HG02885 (cell line): Measurements from ENCODE around the gene CACNA1G.

ENCODE experiments used
- ATAC-seq: cut with Tn5 transposase; IDR thresholded peaks from one replicate; pipeline ENCODE4 v1.9.1; 2021; ENCODE audit warnings: mild to moderate bottlenecking; ENCODE audit not compliant: unreplicated experiment, poor library complexity

CACNA1G gene

DNA sequence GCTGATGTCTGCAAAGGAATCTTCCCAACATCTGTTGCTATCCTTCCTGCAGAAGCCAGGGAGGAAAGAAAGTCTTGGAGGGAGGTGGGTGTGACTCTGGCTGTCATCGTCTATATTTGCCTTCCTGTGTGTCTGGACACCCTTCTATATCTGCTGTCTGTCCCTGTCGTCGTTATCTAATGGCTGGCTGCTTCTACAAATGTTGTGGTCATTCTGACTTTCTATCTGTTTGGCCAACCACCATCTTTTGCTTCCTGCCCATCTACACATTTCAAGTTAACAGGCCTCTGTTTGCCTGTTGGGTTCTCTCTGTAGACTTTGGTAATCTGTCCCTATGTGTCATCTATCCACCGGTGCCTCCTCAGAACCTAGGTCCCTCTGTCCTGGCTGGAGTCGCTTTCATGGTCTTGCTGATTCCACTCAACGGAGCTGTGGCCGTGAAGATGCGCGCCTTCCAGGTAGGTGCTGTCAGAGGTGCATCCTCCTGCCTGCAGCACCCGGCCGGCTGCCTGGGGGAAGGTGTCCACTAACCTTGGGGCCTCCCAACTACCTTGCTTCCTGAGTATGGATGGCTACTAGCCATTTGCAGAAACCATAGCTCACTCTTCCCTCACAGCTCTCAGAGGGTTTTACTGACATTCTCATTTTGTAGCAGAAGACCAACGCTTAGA, 104.4 kb downstream of the CACNA1G start:
- ATAC-seq = no peak

DNA sequence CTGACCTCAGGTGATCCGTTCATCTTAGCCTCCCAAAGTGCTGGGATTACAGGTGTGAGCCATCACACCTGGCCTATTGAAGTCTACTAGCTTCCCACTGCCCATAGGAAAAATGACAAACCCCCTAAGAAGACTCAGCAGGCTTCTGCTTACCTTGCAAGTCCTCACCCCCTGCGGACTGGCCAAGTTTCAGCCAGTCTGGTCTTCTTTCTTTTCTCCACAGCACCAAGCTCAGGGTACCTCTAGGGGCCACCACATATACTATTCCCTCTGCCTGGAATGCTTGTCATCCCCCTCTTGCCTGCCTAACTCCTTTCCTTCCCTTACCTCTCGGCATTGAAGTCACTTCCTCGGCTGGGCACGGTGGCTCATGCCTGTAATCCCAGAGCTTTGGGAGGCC, 105.3 kb downstream of the CACNA1G start:
- no peak for ATAC-seq

DNA sequence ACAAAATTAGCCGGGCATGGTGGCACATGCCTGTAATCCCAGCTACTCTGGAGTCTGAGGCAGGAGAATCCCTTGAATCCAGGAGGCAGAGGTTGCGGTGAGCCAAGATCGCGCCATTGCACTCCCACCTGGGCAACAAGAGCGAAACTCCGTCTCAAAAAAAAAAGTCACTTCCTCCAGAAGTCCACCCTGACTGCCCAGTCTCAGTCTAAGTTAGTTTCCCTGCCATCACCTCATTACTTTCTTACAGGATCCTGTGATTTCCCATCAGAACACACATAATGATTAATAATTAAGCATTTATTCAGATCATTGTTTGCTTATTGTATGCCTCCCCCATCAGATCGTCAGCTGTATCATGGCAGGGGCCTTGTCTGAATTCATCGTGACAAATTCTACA, 105.8 kb downstream of the CACNA1G start:
- ATAC-seq = no peak

DNA sequence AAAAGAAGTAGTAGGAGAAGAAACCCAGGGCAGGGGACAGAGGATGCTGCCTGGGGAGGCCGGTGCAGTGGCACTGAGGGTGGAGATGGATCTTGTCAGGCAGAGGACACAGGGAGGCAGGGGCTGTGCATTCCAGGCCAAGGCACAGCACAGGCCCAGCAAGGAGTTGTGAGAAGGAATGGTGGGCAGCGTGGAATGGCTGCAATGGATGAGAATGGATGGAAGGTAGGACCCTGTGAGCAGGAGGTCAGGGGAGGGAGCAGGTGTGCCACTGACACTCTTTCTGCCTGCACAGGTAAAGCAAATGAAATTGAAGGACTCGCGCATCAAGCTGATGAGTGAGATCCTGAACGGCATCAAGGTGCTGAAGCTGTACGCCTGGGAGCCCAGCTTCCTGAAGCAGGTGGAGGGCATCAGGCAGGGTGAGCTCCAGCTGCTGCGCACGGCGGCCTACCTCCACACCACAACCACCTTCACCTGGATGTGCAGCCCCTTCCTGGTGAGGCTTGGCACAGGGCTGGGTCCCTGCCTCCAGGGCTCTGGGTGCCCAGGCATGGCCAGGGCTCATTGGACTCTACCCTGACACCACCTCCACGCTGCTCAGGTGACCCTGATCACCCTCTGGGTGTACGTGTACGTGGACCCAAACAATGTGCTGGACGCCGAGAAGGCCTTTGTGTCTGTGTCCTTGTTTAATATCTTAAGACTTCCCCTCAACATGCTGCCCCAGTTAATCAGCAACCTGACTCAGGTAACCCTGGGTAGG, 106.9 kb downstream of the CACNA1G start:
- no peak for ATAC-seq

DNA sequence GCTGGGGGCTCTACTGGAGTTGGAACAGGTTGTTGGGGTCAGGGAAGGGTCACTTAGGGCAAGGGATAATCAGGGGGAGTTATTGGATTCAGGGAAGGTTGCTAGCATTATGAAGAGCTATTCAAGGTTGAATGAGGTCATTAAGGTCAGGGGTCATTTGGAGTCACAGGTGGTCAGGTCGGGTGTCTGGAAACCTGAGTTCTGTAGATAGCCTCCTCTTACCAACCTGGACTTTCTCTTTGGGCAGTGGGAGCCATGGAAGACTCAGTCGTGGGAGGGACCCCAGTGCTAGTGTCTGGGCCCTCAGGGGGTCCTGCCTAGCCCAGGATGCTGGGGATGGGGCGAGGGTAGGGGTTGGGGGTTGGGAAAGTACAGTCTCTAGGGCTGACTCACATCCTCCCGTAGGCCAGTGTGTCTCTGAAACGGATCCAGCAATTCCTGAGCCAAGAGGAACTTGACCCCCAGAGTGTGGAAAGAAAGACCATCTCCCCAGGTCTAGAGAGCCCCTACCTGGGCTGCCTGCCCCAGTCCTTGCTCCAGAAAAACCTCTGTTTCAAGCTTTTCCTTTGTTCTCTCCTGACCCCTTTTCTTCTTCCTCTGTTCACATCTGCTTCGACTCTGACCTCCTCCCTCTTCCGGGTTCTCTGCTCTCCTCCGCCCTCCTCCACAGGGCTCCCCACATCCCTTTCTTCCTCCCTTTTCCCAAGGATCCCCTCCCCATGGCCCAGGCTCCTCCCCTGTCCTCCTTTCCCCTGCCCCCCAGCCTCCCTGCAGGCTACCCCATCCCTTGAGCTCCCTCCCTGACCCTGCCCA, 107.7 kb downstream of the CACNA1G start:
- ATAC-seq = no peak

DNA sequence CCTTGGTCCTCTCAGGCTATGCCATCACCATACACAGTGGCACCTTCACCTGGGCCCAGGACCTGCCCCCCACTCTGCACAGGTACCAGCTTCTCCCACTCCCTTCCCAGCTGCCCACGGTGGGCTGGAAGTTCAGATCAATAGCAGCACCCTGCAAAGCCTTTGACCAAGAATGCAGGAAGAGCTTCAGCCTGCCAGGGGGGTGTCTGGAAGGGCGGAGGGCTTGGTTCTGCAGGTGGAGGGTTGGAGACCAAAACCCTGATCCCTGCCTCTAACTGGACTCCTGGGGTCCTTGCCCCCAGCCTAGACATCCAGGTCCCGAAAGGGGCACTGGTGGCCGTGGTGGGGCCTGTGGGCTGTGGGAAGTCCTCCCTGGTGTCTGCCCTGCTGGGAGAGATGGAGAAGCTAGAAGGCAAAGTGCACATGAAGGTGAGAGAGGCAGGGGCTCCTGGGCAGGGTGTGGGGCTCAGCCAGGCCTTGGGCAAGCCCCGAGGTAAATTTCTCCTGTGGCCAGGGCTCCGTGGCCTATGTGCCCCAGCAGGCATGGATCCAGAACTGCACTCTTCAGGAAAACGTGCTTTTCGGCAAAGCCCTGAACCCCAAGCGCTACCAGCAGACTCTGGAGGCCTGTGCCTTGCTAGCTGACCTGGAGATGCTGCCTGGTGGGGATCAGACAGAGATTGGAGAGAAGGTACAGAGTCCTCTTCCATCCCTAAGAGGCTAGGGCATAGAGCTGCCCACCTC, 108.5 kb downstream of the CACNA1G start:
- no peak for ATAC-seq

DNA sequence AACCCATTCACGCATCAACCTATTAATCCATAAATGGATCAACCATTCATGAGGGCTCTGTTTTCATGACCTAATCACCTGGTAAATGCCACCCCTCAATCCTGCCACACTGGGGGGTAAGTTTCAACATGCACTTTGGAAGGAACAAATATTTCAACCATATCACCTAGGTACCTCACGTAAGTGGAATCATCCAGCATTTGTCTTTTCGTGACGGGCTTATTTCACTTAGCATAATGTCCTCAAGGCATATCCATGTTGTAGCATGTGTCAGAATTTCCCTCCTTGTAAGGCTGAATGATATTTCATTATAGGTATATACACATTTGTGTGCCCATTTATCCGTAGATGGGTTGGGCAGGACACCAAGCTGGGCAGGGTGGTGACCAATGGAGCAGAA, 111.6 kb downstream of the CACNA1G start:
- ATAC-seq = no peak

DNA sequence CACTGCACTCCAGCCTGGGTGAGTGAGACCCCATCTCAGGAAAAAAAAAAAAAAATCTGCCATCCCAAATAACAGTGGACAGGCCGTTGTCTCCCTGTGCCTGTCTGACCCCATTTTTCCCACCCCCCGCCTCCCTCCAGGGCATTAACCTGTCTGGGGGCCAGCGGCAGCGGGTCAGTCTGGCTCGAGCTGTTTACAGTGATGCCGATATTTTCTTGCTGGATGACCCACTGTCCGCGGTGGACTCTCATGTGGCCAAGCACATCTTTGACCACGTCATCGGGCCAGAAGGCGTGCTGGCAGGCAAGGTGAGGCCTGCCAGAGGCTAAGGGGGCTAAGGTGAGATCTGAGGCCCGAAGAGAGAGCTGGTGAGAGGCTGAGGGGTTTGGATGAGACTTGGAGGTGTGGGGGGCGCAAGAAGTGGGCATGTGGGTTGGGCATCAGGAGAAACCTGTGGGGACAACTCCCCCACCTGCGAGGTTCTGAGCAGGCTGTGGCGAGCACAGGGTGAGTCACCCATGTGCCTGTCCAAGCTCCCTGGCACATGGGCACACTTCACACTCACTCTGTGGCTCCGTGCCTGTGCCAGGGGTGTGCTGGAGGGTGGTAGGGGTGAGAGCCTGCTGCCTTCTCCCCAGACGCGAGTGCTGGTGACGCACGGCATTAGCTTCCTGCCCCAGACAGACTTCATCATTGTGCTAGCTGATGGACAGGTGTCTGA, 112.5 kb downstream of the CACNA1G start:
- no peak for ATAC-seq

DNA sequence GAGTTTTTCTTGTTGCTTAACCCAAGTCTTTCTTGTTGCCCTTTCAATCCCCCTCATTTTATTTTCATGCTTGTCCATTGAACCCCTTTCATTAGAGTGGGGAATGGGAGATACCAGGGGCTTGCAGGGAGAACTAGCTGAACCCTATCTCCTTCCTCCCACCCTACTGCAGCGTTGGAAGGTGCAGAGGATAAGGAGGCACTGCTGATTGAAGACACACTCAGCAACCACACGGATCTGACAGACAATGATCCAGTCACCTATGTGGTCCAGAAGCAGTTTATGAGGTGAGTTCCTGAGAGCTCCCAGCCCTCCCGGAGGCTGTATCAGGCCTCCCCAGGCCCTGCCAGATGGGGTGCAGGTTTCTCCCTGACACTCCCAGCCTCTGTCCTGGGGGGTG, 114.7 kb downstream of the CACNA1G start:
- no peak for ATAC-seq

DNA sequence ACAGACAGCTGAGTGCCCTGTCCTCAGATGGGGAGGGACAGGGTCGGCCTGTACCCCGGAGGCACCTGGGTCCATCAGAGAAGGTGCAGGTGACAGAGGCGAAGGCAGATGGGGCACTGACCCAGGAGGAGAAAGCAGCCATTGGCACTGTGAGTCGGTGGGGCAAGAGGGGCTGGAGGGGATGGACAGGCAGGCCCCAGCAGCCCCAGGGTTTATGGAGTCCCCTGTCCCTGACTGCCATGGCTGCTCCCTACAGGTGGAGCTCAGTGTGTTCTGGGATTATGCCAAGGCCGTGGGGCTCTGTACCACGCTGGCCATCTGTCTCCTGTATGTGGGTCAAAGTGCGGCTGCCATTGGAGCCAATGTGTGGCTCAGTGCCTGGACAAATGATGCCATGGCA, 115.1 kb downstream of the CACNA1G start:
- no peak for ATAC-seq

DNA sequence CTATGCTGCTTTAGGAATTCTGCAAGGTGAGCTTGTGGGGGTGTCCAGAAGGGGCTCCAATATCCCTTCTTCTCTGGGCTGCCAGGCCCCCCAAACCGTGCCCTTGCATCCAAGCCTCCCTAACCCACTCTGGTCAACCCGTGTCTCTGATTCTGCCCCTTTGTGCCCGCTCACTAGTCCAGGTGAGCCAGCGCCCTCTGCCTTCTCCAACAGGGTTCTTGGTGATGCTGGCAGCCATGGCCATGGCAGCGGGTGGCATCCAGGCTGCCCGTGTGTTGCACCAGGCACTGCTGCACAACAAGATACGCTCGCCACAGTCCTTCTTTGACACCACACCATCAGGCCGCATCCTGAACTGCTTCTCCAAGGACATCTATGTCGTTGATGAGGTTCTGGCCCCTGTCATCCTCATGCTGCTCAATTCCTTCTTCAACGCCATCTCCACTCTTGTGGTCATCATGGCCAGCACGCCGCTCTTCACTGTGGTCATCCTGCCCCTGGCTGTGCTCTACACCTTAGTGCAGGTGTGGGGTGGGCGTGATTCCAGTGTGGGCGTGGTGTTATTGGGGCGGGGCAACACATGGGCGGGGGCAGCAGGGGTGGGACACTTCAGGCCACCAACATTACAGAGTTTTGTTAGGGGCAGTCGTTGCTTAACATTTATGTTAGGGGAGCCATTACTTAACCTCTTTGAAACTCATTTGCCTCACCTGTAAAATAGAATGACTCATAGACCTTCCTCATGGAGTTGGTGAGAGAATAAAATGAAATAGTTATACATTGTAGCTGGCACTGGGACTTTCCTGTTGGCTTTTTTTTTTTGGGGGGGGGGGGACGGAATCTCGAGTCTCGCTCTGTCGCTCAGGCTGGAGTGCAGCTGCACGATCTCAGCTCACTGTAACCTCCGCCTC, 115.8 kb downstream of the CACNA1G start:
- no peak for ATAC-seq
